Tibial nerve (tissue), 4 donors: ENCODE measurements around the gene SOX2.

Experiments used
- EP300 ChIP-seq, 2 donors: sonication (generic); formaldehyde crosslinking; IDR thresholded peaks; one replicate each; pipeline ENCODE4 v1.6.1; 2017; ENCODE audit warnings: antibody characterized with exemption in 2 of 2, mild to moderate bottlenecking in 1 of 2
- TF ChIP-seq, protein P1 (sequence below), 5 experiments: fragments of 200-600 bp in 3 of 5; fragments of 450-650 bp in 2 of 5; sonication (generic) in 3 of 5; IDR thresholded peaks; one replicate each; pipeline ENCODE4 v1.5.1; 2016 to 2019; ENCODE audit warnings: antibody characterized with exemption in 5 of 5, mild to moderate bottlenecking in 3 of 5, moderate library complexity in 2 of 5

DNA sequence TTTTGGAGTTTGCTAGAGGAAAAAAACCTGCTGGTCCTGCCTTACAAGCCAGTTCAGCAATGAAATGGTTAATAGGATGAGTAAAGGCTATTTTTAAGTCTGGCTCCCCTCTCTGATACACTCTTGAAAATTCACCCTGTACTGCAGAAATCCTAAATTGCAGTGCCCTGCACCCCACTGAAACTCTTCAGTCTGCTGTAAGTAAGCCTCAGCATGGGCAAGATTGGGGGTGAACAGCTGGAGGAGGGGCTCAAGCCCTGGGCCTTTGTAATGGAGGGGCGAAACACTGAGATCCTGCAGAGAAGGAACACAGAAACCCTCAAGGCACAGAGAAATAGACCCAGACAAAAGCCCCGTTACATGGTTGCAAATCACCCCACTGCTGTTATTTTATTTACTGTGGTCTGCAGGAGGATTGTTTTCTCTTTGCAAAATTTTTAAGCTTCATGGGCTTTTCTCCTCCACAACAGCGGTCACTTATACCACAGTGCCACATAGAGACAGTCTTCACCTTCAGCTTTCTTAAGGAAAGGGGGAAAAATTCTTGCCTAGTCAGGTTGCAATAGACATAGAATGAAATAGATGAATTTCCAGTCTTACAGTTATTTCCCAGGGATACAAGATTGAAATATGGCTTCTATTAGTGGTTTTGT is 45.0 kb downstream of the SOX2 start:
- TF ChIP-seq, protein P1, sequence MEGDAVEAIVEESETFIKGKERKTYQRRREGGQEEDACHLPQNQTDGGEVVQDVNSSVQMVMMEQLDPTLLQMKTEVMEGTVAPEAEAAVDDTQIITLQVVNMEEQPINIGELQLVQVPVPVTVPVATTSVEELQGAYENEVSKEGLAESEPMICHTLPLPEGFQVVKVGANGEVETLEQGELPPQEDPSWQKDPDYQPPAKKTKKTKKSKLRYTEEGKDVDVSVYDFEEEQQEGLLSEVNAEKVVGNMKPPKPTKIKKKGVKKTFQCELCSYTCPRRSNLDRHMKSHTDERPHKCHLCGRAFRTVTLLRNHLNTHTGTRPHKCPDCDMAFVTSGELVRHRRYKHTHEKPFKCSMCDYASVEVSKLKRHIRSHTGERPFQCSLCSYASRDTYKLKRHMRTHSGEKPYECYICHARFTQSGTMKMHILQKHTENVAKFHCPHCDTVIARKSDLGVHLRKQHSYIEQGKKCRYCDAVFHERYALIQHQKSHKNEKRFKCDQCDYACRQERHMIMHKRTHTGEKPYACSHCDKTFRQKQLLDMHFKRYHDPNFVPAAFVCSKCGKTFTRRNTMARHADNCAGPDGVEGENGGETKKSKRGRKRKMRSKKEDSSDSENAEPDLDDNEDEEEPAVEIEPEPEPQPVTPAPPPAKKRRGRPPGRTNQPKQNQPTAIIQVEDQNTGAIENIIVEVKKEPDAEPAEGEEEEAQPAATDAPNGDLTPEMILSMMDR (IDR thresholded peaks at IDR 0.05) = no peak
- no peak for TF ChIP-seq EP300 (IDR thresholded peaks at IDR 0.05)
